ENCODE results near the gene CEP44. TPM values are rescaled to one million over a fixed set of nuclear protein-coding genes. Genes with fewer than 3 reads are reported as not detected.

CEP44 gene
- total and polyA plus RNA-seq, 10 of the 15 experiments (the other 5 are each of a cell fraction or from before 2014, with no cell fraction given), result 7.6 to 19.8 (median 14.2) TPM

DNA sequence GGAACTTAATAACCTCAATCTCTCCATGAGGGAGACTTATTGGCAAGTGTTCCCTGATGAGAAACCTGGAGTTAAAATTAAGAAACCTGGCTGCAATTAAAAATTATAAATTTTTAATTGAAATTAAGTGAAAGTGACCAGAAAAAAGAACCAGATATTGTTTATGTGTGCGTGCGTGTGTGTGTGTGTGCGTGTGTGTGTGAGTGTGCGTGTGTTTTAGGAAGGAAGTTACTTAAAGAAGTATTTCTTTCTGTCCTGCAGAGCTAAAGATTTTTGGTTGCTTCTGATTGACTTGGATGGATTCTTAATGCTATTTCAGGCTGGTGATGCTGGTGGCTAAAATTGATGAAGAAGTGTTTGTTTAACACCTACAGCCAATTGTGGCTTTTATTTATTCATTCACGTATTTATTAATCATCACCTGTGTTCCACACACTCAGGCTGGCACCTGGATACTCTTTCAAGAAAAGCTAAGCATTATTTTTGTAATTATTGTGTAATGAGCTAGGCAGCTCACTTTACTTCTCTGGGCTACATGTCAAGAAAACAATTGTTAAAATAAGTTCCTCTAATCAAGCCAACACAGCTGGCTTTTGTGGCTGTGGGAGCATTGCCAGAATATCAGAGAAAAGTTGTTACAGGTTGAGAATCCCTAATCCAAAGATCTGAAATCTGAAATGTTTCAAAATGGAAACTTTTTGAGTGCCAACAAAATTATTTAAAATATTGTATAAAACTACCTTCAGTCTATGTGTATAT lies 68.5 kb downstream of the CEP44 start (continued):
- TF ChIP-seq, protein P1, sequence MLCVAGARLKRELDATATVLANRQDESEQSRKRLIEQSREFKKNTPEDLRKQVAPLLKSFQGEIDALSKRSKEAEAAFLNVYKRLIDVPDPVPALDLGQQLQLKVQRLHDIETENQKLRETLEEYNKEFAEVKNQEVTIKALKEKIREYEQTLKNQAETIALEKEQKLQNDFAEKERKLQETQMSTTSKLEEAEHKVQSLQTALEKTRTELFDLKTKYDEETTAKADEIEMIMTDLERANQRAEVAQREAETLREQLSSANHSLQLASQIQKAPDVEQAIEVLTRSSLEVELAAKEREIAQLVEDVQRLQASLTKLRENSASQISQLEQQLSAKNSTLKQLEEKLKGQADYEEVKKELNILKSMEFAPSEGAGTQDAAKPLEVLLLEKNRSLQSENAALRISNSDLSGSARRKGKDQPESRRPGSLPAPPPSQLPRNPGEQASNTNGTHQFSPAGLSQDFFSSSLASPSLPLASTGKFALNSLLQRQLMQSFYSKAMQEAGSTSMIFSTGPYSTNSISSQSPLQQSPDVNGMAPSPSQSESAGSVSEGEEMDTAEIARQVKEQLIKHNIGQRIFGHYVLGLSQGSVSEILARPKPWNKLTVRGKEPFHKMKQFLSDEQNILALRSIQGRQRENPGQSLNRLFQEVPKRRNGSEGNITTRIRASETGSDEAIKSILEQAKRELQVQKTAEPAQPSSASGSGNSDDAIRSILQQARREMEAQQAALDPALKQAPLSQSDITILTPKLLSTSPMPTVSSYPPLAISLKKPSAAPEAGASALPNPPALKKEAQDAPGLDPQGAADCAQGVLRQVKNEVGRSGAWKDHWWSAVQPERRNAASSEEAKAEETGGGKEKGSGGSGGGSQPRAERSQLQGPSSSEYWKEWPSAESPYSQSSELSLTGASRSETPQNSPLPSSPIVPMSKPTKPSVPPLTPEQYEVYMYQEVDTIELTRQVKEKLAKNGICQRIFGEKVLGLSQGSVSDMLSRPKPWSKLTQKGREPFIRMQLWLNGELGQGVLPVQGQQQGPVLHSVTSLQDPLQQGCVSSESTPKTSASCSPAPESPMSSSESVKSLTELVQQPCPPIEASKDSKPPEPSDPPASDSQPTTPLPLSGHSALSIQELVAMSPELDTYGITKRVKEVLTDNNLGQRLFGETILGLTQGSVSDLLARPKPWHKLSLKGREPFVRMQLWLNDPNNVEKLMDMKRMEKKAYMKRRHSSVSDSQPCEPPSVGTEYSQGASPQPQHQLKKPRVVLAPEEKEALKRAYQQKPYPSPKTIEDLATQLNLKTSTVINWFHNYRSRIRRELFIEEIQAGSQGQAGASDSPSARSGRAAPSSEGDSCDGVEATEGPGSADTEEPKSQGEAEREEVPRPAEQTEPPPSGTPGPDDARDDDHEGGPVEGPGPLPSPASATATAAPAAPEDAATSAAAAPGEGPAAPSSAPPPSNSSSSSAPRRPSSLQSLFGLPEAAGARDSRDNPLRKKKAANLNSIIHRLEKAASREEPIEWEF (IDR thresholded peaks at IDR 0.05; ENCODE audit: insufficient replicate concordance, low read depth, low read length), result no peak

DNA sequence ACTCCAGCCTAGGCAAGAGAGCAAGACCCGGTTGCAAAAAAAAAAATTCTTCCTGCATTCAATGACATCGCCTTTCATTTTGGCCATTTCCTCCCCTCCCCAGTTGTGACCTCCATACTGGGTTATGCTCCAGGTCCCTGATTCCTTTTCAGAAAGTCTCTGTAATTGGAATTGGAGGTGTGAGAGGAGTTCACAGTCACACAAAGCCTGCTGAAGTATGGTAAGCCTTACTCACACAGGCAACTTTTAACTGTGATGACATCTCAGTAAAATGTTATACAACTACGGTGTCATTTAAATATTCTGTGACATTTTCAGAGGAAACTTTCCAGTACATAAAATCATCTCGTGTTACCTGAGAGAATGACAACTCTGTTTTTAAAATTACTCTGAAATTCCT lies 73.6 kb downstream of the CEP44 start:
- Histone ChIP-seq H3K9ac (ENCODE audit: control insufficient read depth, insufficient read depth, low read length) (no peak overlapping the region), H3K4me3 (no peak overlapping the region), H3K79me2 (ENCODE audit: control insufficient read depth, insufficient read depth, low read length) (no peaks in the 10 kb centered on the region), H3K27ac (ENCODE audit: control insufficient read depth, insufficient read depth) (no peak overlapping the region), H3K9me3 (replicated peaks; ENCODE audit: control insufficient read depth, insufficient read depth, low read length) (no peaks in the 10 kb centered on the region), H3K4me1 (ENCODE audit: control insufficient read depth, insufficient read depth, low read length) (peaks cover 14% of the 10 kb centered on the region), H4K20me1 (ENCODE audit: control insufficient read depth, insufficient read depth) (no peaks in the 10 kb centered on the region), H2AFZ (ENCODE audit: control insufficient read depth, low read depth, low read length) (no peak overlapping the region), H3K36me3 (ENCODE audit: control insufficient read depth in 2 of 2, insufficient read depth in 2 of 2, low read length in 1 of 2) (no peaks in the 10 kb centered on the region), H3K4me2 (ENCODE audit: control insufficient read depth, insufficient read depth) (no peak overlapping the region), H3K27me3 (replicated peaks in 1 of 2; ENCODE audit: control insufficient read depth in 2 of 2, insufficient read depth in 2 of 2, low read length in 1 of 2) (no peaks in the 10 kb centered on the region)
- ChIA-PET SMC1A (ENCODE audit: uncharacterized antibody, unreplicated experiment) (interaction anchor here (2.1 kb wide), 1 partner anchor 275 kb away, joined by 6 read pairs; no protein-coding TSS in a partner anchor), RAD21 (ENCODE audit: unreplicated experiment) (interaction anchor here (2.3 kb wide), 1 partner anchor 22 kb away, joined by 15 read pairs; no protein-coding TSS in a partner anchor), POLR2A (no interaction called here), CTCF (no interaction called here)
- DNase-seq (ENCODE audit: low read depth, low spot score), result no peak
- BruUV-seq (replicated peaks), result no TSS peak
- ATAC-seq, result no peak
- in situ Hi-C loops (cut with MboI) (no loop called here), intact Hi-C loops (cut with micrococcal nuclease; ENCODE audit: unreplicated experiment) (no loop called here)
- TF ChIP-seq JUNB (IDR thresholded peaks at IDR 0.05) (no peak), WRNIP1 (IDR thresholded peaks at IDR 0.05; ENCODE audit: borderline replicate concordance, low read depth, low read length) (no peak)
- FAIRE-seq, result no peak
- WGBS (ENCODE audit: insufficient coverage, insufficient replicate concordance, low lambda C conversion rate, missing lambda C conversion rate), result 84% methylated on average over 4 of the region's 4 CpGs
